GM19023 (cell line): Measurements from ENCODE around the gene ENPP6.

Experiments
- ATAC-seq: cut with Tn5 transposase; IDR thresholded peaks from one replicate; pipeline ENCODE4 v1.9.1; 2021; ENCODE audit warnings: mild to moderate bottlenecking, moderate library complexity; ENCODE audit not compliant: unreplicated experiment

The ENPP6 gene

DNA sequence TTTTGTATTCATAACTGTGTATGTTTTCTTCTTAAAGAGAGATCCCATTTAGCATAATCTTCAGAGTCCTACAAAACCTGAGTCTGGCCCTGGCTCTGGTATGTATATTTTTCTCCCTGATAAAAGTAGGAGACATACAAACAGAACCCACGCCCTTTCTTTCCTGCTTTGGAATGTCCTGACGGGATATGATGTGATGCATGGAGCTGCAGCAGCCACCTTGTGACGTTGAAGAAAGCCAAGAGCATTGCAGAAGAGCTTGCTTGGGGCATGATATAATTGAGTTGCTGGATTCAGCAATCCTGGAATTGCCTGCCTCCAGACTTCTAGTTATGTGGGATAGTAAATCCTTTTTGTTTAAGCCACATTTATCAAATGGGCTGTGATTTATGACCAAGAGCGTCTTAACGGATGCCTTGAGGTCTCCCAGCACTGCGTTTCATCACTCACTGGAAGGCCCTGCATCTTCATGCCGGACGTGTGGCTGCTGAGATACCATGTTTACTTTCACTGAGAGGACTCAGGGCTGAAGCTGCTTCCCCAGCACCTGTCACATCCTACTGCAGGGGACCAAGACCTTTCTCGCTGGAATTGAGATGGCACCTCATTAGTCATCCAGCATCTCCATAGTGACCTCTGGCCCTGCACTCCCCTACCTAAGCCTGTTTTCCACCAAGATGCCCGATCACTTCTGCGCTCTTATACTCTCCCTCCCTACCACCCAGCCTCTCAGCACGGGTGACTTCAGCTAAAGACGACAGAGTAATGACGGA, 107.0 kb downstream of the ENPP6 start:
- ATAC-seq, result no peak

DNA sequence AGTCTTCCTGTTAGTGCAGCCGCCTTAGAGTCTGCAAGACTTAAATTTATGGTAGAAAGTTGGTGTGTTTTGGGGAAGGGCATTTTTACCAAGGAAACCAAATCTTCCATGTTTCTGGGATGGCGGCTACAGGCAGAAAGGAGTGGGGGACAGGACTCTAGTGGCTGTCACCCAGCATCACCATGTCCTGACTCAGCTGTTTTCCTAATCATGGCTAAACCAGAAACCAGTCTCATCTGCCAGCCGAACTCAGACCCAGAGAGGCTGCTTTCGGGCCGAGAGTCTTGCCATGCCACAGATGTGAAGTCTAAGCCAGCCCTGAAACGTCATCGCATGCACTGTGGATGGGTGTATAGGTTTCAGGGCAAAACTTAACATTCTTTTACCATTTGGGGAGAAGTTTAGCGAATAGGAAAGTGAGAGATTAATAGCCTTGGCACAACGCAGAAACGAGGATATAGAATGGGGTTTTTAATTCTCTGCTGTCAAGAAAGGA, 109.6 kb downstream of the ENPP6 start:
- ATAC-seq, result no peak

DNA sequence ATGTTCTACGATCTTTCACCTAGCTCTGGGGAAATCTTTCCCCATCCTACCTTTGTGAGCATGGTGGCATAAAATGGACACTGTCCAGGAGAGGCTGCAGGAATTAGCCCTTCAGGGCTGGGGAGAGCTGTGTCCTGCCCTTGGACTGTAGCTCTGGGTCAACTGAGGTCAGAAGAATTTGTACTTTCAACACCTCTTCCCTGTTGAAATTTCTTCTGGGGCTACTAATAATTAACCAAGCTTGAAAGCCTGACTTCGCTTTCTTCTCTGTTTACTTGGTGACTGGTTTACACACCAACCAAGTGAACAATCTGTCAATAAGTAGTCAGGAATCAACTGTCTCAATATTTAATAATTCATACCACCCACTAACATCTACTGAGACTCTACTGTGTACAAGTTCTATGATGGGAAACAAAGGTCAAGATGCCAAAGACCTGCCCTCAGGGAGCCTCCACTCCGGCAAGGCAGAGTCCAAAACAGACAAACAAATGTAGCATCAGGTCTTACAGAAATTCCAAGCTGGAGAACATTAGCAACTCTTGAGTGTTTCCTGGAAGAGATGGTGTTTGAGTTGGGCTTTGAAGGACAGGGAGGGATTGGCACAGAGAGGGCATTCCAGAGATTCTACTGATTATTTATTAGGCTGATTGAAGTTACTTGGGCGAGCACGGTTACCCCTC, 113.1 kb downstream of the ENPP6 start:
- ATAC-seq, result no peak

DNA sequence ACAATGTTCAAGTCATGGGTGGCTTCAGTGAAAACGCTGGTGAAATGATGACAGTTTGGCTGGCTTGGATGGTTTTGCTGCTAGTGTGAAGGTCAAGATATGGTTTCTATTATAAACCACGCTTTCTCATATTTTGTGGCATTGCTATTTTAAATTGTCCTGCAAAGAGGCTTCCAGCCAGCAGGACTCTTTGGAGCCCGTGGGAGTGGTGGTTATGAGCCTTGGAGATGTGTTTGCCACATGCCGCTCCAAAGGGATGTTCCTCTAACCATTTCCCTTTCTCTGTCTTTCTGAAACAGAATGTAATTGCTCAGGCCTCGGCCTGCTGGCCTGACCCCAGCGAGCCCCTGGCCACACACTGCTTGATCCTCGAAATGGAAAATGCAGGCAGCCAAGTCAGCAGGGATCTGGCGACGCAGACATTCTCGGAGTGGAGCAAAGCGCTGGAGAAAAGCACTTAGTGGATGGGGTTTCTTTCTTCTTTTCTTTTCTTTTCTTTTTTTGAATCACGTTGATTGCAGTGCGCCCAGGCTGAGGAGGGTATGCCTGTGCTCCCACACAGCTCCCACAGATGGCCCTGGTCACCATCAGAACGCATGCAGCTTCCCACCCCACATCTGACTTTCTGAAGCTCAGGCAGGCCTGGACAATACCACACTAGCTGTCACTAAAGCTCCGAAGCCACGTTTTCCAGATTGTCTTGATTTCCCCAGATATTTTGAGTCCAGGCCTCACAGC, 114.0 kb downstream of the ENPP6 start:
- ATAC-seq, result no peak

DNA sequence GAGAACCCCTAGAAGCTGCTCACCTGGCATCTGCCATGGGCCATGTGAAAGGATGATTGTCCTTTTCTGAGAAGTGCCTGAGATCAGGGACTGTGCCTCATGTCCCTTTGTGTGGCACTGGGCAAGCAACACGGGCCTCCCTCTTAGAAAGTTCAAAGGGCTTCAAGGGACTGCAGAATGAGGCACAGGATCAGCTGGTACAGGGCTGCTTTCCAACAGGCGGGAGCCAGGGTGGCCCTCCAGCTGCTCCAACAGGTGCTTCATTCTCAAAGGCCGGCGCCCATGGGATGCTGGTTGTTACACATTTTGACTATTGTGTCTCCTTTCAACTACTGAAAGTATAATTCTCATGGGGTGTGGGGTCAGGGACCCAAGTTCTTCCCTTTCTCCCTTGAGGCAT, 114.7 kb downstream of the ENPP6 start:
- ATAC-seq, result no peak

DNA sequence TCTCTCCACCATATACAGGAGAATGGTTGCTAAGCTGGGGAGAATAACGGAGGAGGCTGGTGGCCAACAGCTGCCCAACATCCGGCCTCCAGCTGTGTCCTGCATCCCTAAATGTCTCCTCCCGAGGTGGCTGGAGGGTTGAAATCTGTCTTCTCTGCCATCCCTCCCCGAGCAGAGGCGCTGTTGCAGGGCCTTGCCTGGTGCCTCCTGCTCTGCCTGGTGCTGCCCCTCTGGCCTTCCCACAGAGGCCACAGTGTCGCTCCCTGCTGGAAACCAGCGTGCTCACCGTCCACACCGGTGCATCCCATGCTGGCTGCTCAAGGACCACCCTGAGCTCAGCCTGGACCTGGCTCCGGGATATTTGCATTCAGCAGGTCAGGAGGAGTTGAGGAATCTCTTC, 115.2 kb downstream of the ENPP6 start:
- ATAC-seq, result no peak

DNA sequence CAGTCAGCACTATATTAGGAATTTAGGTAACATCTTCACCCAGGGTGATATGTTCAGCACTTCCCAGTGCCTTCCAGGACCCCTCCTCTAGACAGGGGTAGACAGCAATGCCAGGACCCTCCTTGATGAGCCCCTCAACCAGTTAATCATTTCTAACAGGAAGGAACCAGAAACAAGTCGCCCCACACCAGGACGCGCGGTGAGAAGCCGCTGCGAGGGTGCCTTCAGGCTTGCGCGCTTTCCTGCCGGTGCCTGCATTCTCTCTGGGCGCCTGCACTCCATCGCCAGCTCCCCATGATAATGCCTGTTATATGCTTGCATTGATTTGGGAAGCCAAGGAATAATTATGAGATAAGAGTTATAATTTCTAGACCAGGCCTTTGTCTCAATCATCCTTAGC, 116.0 kb downstream of the ENPP6 start:
- ATAC-seq, result no peak

DNA sequence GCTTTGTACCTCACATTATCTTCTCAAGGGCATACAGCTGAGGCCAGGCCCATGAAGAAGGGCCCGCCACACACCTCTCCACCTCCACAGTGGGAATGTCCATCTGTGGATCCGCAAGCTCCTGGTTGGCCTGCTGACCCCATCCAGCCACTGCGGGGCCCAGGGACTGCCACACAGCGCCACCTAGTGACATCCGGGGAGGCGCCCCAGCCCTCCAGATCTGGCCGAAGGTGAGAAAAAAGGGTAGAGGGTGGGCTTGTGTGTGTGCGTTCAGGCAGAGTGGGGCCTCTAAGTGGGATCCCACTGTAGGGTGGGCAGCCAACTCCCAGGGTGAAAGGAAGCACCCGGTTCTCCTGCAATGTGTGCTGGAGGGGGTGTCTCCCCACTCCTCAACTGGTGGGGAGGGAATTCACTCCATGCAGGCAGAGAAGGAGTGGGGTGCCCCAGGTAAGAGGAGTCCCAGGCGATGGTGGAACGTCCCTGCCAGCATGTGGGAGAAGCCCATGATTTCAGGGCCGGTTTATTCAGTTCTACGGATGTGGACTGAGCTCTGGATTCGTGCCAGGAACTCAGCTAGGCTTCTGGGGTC, 117.3 kb downstream of the ENPP6 start:
- ATAC-seq, result peak; percentile 51

DNA sequence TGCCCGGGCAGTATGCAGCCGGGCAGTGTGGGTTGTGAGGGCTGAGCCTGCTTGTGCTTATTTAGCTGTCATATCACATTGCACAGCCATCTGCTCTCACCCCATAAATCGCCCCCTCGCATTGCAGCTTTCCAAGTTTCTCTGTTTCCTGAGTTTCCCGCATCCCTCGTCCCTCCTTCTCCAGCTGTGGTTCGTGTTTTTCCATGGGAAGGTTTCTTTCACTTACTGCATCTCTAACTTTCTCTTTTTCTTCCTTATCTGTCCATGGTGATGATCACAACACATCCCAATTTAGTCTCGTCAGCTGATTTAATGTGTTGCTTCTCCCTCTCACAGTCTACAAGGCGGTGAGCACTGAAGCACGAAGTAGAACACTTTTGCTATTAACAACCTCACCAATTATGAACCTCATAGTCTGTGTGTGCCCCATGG, 118.1 kb downstream of the ENPP6 start:
- ATAC-seq, result no peak

DNA sequence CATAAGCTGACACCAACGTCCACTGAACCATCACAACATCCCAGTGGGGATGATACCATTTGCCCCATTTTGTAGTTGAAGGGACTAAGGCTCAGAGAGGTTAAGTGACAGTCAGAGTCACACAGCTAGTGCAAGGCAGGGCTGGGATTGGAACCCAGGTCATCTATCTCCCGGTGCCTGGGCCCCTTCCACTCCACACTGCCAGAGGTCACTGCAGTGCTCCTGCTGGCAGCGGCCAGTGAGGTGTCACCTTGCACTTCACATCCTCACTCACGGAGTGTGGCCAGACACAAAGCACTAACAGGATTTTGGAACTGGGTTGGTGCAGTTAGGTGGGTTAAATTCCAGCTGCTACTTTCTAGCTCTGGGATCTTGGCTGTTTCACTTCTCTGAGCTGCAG, 118.7 kb downstream of the ENPP6 start:
- ATAC-seq, result no peak

DNA sequence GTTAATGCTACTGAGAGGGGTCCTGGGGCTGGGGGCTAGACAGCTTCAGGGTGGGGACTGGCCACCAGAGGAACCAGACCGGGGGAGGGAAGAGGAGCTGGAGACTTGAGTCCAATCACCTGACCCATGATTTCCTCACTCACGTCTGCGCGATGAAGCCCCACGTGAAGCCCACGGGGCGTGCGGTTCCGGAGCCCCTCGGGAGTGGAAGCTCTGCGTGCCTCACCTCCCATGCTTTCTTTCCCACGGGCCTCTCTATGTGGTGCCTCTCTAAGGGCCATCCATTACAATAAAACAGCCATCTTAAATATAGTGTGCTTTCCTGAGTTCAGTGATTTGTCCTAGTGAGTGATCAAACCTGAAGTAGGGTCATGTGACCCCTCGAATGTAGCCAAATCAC, 119.9 kb downstream of the ENPP6 start:
- no peak for ATAC-seq

DNA sequence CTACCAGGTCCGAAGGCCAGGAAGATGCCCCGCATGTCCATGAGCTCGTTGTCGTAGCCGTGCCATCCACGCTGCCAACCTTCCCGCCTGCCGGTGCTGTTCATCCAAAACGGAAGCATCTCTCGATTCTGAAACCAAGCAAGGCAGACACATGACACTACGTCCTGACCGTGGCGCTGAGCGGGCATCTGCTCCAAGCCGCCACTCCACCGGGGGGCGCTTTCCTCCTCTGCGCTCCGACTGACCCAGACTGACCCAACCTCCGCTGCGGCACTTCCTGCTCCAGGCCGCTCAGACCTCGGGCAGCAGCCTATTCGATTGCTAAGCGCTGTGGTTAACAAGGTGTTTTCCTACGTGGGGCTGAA, 120.5 kb downstream of the ENPP6 start:
- peak; percentile 68 for ATAC-seq

DNA sequence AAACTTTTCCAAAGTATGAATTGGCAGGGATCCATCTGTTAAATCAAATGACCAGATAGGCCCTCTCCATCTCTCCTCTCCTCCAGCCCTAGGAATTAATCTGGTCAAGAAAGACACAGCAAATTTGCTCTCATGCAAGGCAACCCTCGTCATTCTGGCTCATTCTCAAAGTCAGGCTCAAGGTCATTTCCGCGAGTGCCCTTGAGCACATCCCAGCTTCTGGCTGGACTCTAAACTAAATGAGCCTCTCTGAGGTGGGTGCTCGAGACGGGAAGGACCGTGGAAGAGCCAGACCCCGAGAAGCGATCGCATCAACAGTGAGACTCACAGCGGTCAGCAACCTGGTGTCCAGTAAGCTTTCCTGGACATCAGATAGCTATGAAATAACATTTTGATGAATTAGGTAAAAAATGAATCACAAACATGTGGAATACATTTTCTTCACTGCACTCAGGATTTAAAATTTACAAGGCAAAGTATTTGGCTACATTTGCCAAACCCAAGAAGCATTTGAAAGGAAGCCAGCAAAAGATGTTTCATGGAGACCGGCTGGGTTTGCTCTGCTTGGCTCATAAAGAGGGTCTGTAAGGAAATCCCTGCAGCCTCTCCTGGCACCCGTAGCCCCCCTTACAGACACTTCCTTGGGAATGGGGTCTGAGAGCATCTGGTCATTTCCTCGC, 121.0 kb downstream of the ENPP6 start:
- no peak for ATAC-seq

DNA sequence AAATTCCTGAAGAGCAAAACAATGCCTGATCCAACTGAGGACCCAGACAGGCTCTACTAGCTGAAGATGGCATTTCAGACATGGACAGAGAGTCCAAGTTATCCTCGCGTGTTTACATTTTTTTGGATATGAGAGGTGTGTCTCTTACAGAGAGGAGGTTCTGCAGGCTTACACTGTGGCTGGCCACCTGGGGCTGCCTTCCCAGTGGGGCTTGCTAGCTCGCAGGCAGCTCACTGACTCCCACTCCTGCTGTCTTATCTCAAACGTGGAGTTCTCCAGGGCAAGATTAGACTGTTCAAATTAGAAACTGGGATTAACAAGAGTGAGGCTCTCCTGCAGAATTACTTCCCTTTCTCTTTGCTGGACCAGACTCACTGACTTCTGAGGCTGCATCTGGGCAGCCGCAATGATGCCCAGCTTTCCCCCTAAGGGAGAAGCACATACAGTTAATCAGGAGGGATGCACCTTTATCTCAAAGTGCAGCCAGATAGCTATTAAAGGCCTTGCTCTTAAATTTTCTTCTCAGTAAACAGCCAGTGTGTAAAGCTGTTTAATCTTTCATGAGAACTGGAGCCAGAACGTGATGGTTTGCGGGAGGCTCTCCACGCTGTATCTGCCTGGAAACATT, 123.0 kb downstream of the ENPP6 start:
- ATAC-seq, result no peak

DNA sequence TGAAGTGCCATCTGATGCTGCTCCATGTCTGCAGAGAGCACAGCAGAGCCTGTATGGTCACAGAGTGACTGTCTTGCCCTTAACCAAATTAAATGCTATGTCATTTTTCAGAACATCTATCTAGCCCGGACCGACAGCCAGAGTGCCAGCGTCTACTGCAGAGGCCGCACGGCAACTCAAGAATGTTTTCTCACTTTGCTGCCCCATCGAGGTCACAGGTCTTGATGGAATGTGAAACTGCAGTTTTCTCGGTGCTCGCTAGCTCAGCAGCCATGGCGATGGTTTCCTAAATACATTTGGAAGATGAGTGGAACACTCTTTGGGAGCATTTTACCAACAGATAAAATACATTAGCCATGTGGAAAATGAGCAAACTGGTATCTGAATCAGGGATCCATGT, 125.7 kb downstream of the ENPP6 start:
- no peak for ATAC-seq

DNA sequence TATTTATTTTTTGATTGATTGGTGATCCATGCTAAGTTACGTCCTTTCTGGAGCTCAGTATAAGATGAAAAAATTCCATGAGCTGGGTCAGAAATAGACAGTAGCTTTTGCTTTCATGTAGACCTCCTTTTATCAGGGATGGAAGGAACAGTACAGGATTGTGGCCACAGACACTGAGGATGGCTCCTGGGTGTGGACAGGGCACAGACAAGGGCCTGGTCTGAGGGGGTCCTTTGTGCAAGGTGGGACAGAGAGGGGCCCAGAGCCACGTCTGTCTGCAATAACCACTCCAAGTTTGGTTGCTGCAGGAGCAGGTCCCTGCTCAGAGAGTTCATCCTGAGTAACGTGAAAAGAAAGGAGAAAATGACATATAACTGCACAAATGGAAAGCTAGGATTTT, 127.1 kb downstream of the ENPP6 start:
- ATAC-seq, result no peak

DNA sequence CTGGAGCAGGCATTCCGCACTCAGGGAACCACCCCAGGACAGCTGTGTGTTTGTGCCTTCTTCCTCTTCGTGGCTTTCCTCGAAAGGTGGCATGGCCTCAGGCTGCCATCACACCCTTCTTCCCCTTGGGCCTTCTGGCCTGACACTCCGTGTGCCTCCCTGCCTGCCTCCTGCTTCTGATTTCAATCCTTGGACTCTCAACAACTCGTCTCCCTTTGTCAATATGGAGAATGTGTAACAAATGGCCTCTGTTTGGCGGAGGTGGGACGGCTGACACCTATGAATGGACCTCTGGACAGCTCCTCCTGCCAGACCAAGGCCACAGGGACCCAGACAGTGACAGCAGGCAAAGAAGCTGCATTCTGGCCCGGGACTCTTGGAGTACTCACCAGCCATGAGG, 137.0 kb downstream of the ENPP6 start:
- ATAC-seq, result no peak

DNA sequence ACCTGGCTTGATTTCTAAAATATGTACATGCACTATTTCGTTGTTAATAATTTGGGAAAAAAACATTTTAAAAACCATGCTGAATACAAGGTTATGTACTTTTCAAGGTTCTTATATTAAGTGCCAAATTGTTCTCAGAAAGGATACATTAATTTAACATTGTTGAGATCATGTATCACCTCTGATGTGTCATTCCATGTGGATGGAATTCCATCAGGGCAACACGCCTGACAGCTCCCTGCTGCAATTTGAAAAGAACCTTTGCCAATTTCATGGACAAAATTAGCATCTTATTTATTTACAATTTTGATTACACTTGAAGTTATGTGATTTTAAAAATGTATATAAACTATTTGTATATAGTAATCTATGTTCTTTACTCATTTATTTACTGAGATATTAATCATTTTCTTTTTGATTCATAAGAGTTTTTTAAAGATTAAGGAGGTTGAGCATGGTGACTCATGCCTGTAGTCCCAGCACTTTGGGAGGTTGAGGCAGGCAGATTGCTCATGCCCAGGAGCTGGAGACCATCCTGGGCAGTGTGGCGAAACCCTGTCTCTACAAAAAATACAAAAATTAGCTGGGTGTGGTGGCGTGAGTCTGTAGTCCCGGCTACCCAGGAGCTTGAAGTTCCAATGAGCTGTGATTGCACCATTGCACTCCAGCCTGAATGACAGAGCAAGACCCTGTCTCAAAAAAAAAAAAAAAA, 142.8 kb downstream of the ENPP6 start:
- ATAC-seq, result no peak

DNA sequence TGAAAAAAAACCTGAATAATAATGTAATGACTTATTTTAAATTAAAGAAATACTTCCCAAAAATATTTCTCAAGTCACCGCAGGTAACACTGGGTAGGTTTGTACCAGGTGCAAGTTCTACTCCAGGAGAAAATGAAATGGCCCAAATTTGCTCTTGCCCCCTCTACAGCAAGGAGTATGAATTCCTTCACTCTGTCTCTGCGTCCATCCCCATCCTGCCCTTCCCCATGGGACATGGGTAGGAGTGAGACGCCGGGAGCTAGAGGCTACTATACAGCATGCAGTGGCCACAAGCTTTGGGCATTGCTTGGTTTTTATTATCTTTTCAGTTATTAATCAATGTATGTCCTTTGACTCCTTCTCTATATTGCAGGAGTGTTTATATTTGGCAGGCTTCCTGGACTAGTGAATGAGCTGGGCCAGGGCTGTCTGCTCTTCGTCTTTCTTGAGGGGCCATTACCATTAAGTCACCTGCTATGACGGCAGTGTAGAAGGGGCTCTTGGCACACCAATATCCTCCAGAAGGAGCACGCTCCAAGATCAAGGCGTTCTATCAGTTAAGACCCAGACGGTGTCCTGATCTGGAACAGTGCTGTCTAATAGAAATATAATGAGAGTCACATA, 149.6 kb downstream of the ENPP6 start:
- ATAC-seq, result no peak
